HEK293T (cell line): ENCODE data around the gene KIDINS220.

Source experiments
- BHLHE40 ChIP-seq: fragments of 450-650 bp; IDR thresholded peaks from 2 replicates; pipeline ENCODE4 v1.6.1; 2016; ENCODE audit warnings: mild to moderate bottlenecking, moderate library complexity, borderline replicate concordance
- CTBP1 ChIP-seq: fragments of 450-650 bp; IDR thresholded peaks from 2 replicates; pipeline ENCODE4 v1.6.1; 2016; ENCODE audit warnings: borderline replicate concordance
- FOXA1 ChIP-seq: fragments of 450-650 bp; IDR thresholded peaks from 2 replicates; pipeline ENCODE4 v1.6.1; 2016; ENCODE audit warnings: mild to moderate bottlenecking
- SP1 ChIP-seq: fragments of 450-650 bp; IDR thresholded peaks from 2 replicates; pipeline ENCODE4 v1.6.1; 2017
- ZNF384 ChIP-seq: fragments of 450-650 bp; IDR thresholded peaks from 2 replicates; pipeline ENCODE4 v1.6.1; 2016

DNA sequence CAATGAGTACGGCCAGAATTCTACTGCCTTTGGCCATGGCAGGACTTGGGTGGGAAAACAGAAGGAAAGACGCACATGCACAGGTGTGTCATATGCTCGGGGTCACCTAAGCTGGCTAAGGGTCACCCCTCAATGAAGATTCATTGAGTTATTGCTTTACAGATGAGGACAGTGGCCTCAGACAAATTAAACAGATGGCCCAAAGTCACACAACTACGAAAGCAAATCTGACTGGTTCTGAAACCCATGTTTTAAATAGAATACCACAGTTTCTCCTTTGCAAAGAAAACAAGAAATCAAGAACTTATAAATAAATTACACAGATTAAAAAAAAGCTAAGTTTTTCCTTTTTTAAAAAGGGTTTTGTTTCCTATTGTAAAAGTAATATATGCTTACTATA is 85.0 kb downstream of the KIDINS220 start:
- TF ChIP-seq SP1: no peak
- TF ChIP-seq ZNF384: no peak
- TF ChIP-seq FOXA1: no peak
- no peak for TF ChIP-seq BHLHE40
- TF ChIP-seq CTBP1: no peak
